HEK293 (cell line): ENCODE results near the gene ARPIN.

ENCODE experiments used
- CTCF ChIA-PET: fragments of 350-600 bp; formaldehyde crosslinking; extraction: SDS; loops from one replicate; lab custom pipeline; 2021; ENCODE audit warnings: antibody characterized with exemption; lab: Yijun Ruan, JAX
- POLR2A ChIA-PET: fragments of 300-600 bp; formaldehyde crosslinking; extraction: SDS; loops from one replicate; lab custom pipeline; 2020; ENCODE audit warnings: antibody characterized with exemption, inconsistent platforms; lab: Yijun Ruan, JAX
- H3K27ac ChIP-seq: fragments of 200-500 bp; sonication (Bioruptor generic); 2 replicates; pipeline ENCODE4 v1.5.1; 2014; ENCODE audit warnings: low read depth, low read length, control low read depth, inconsistent platforms; ENCODE audit errors: extremely low read depth
- H3K36me3 ChIP-seq, 2 experiments: fragments of 200-500 bp in 1 of 2; sonication (Bioruptor generic) in 1 of 2; 1 replicate in 1 of 2; 2 replicates in 1 of 2; pipeline ENCODE4 v1.5.1; 2014 to 2017; ENCODE audit warnings: inconsistent platforms in 2 of 2, low read length in 2 of 2; ENCODE audit not compliant: control insufficient read depth in 2 of 2, insufficient read depth in 1 of 2
- H3K4me1 ChIP-seq: fragments of 200-500 bp; sonication (Bioruptor generic); 2 replicates; pipeline ENCODE4 v1.5.1; 2014; ENCODE audit warnings: mild to moderate bottlenecking, low read length, inconsistent platforms; ENCODE audit not compliant: control insufficient read depth, insufficient read depth
- H3K4me3 ChIP-seq: 2 replicates; pipeline ENCODE4 v1.5.1; 2011; ENCODE audit warnings: low read depth, mild to moderate bottlenecking, control low read depth, low read length, moderate library complexity
- H3K9me3 ChIP-seq: fragments of 200-500 bp; sonication (Bioruptor generic); 2 replicates; pipeline ENCODE4 v1.5.1; 2014; ENCODE audit warnings: low read depth, low read length, inconsistent platforms; ENCODE audit not compliant: control insufficient read depth, insufficient read depth
- FEZF1 ChIP-seq: fragments of 450-650 bp; formaldehyde crosslinking; IDR thresholded peaks from 2 replicates; pipeline ENCODE4 v1.5.1; 2016; ENCODE audit warnings: missing biosample characterization, missing genetic modification characterization
- HOXA7 ChIP-seq: sonication (generic); formaldehyde crosslinking; IDR thresholded peaks from 2 replicates; pipeline ENCODE4 v1.8.1; 2022; ENCODE audit warnings: missing genetic modification reagents, borderline replicate concordance
- REPIN1 ChIP-seq: fragments of 450-650 bp; formaldehyde crosslinking; IDR thresholded peaks from 2 replicates; pipeline ENCODE4 v1.5.1; 2017; ENCODE audit warnings: missing biosample characterization, missing genetic modification characterization, low read depth
- SALL2 ChIP-seq: fragments of 450-650 bp; formaldehyde crosslinking; IDR thresholded peaks from 2 replicates; pipeline ENCODE4 v1.5.0; 2017; ENCODE audit warnings: missing biosample characterization, mild to moderate bottlenecking, missing genetic modification characterization, borderline replicate concordance
- WT1 ChIP-seq: fragments of 450-650 bp; formaldehyde crosslinking; IDR thresholded peaks from 2 replicates; pipeline ENCODE4 v1.5.1; 2016; ENCODE audit warnings: missing biosample characterization, missing genetic modification characterization
- ZBTB20 ChIP-seq: fragments of 450-650 bp; formaldehyde crosslinking; IDR thresholded peaks from 2 replicates; pipeline ENCODE4 v1.5.1; 2016; ENCODE audit warnings: missing biosample characterization, missing genetic modification characterization
- ZNF202 ChIP-seq: fragments of 450-650 bp; formaldehyde crosslinking; IDR thresholded peaks from 2 replicates; pipeline ENCODE4 v1.5.1; 2016; ENCODE audit warnings: missing biosample characterization, missing genetic modification characterization, borderline replicate concordance
- ZNF561 ChIP-seq: fragments of 450-650 bp; IDR thresholded peaks from 2 replicates; pipeline ENCODE4 v1.5.1; 2018; ENCODE audit warnings: missing biosample characterization, missing genetic modification characterization, borderline replicate concordance
- ZNF777 ChIP-seq: fragments of 450-650 bp; formaldehyde crosslinking; IDR thresholded peaks from 2 replicates; pipeline ENCODE4 v1.5.1; 2017; ENCODE audit warnings: missing biosample characterization, missing genetic modification characterization, borderline replicate concordance
- TF ChIP-seq, protein P1 (sequence below): fragments of 450-650 bp; formaldehyde crosslinking; IDR thresholded peaks from 2 replicates; pipeline ENCODE4 v1.5.1; 2016; ENCODE audit warnings: missing biosample characterization, missing genetic modification characterization, borderline replicate concordance
- TF ChIP-seq, protein P2 (sequence below): fragments of 450-650 bp; formaldehyde crosslinking; IDR thresholded peaks from 2 replicates; pipeline ENCODE4 v1.5.1; 2016; ENCODE audit warnings: missing biosample characterization, missing genetic modification characterization
- TF ChIP-seq, protein P3 (sequence below): fragments of 450-650 bp; formaldehyde crosslinking; IDR thresholded peaks from 2 replicates; pipeline ENCODE4 v1.5.1; 2016; ENCODE audit warnings: missing biosample characterization, missing genetic modification characterization, borderline replicate concordance
- TF ChIP-seq, protein P4 (sequence below): fragments of 450-650 bp; formaldehyde crosslinking; IDR thresholded peaks from 2 replicates; pipeline ENCODE4 v1.5.1; 2016; ENCODE audit warnings: missing biosample characterization, missing genetic modification characterization

The ARPIN gene

DNA sequence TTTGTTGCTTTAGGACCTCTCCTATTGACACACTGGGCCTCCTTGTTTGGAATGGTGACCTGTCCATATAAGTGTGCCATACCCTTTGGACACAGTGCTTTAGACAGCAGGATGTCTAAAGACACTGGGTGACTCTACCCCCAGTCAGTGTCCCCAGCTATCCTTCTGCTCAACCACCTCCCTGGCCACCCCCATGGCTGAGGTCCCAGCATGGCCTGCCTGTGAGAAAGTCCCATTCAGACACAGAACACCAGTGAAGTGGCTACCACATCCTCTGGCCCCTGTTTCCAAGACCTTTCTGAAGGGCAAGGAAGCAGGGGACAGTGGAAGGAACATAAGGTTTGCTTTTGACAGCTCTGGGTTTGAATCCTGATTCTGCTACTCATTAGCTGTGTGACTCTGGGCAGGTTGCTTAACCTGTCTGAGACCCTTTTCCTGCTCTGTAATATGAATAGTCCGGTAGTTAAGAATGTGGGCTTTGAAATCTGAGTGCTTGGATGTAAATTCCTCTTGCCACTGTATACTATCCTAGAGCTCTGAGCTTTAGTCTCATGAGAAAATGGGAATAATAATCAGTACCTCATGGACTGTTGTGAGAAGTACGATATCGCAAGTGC, 12.7 kb downstream of the ARPIN start (continued):
- TF ChIP-seq, protein P1, sequence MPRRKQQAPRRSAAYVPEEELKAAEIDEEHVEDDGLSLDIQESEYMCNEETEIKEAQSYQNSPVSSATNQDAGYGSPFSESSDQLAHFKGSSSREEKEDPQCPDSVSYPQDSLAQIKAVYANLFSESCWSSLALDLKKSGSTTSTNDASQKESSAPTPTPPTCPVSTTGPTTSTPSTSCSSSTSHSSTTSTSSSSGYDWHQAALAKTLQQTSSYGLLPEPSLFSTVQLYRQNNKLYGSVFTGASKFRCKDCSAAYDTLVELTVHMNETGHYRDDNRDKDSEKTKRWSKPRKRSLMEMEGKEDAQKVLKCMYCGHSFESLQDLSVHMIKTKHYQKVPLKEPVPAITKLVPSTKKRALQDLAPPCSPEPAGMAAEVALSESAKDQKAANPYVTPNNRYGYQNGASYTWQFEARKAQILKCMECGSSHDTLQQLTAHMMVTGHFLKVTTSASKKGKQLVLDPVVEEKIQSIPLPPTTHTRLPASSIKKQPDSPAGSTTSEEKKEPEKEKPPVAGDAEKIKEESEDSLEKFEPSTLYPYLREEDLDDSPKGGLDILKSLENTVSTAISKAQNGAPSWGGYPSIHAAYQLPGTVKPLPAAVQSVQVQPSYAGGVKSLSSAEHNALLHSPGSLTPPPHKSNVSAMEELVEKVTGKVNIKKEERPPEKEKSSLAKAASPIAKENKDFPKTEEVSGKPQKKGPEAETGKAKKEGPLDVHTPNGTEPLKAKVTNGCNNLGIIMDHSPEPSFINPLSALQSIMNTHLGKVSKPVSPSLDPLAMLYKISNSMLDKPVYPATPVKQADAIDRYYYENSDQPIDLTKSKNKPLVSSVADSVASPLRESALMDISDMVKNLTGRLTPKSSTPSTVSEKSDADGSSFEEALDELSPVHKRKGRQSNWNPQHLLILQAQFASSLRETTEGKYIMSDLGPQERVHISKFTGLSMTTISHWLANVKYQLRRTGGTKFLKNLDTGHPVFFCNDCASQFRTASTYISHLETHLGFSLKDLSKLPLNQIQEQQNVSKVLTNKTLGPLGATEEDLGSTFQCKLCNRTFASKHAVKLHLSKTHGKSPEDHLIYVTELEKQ (tag by site-specific recombination) = no peak

DNA sequence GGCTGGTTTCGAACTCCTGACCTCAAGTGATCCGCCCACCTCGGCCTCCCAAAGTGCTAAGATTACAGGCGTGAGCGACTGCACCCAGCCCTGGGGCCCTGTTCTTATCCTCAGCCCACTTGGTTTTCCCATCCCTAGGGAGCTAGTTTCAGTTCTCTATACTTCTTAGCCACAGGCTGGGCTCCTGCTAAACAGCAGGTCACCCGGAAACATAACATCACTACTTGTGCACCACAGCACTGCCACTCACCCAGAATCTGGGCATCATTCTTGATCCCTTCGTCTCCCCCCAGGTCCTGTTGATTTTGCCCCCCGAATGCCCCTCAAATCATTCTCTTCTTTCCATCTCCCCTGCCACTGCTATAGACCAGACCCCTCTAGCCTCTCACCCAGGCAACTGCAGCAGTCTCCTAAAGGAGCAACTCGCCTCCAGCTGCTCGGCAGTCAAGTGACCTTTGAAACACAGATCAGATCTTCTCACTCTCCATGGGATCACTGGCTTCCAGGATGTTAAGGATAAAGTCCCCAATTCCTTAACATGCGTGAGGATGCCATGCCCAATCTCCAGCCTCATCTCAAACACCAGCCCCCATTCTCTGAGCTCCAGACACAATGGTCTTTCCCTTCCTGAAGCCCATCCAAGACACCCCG, 13.3 kb downstream of the ARPIN start:
- Histone ChIP-seq H3K27ac (no peak overlapping the region), H3K9me3 (no peaks in the 10 kb centered on the region), H3K4me1 (no peaks in the 10 kb centered on the region), H3K4me3 (no peak overlapping the region), H3K36me3 (peaks cover 10 to 41% of the 10 kb centered on the region in 2 experiments)
- TF ChIP-seq, protein P2, sequence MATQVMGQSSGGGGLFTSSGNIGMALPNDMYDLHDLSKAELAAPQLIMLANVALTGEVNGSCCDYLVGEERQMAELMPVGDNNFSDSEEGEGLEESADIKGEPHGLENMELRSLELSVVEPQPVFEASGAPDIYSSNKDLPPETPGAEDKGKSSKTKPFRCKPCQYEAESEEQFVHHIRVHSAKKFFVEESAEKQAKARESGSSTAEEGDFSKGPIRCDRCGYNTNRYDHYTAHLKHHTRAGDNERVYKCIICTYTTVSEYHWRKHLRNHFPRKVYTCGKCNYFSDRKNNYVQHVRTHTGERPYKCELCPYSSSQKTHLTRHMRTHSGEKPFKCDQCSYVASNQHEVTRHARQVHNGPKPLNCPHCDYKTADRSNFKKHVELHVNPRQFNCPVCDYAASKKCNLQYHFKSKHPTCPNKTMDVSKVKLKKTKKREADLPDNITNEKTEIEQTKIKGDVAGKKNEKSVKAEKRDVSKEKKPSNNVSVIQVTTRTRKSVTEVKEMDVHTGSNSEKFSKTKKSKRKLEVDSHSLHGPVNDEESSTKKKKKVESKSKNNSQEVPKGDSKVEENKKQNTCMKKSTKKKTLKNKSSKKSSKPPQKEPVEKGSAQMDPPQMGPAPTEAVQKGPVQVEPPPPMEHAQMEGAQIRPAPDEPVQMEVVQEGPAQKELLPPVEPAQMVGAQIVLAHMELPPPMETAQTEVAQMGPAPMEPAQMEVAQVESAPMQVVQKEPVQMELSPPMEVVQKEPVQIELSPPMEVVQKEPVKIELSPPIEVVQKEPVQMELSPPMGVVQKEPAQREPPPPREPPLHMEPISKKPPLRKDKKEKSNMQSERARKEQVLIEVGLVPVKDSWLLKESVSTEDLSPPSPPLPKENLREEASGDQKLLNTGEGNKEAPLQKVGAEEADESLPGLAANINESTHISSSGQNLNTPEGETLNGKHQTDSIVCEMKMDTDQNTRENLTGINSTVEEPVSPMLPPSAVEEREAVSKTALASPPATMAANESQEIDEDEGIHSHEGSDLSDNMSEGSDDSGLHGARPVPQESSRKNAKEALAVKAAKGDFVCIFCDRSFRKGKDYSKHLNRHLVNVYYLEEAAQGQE (tag by site-specific recombination) = no peak
- peak; percentile 35; the same call in 1 of the 2 replicates for TF ChIP-seq FEZF1
- no peak for TF ChIP-seq ZNF777 (tag by site-specific recombination)
- TF ChIP-seq REPIN1 (tag by site-specific recombination) = no peak
- TF ChIP-seq ZNF202 = no peak
- no peak for TF ChIP-seq WT1
- no peak for TF ChIP-seq SALL2 (tag by site-specific recombination)
- TF ChIP-seq ZNF561 (tag by site-specific recombination) = no peak
- POLR2A ChIA-PET = interaction anchor here (0.7 to 1.1 kb wide), 2 partner anchors 184 to 239 kb away, joined by 4 to 10 read pairs; no protein-coding TSS in a partner anchor
- CTCF ChIA-PET = interaction anchor here (0.6 to 3.1 kb wide), 12 partner anchors 10 to 188 kb away, joined by 3 to 41 read pairs (median 4); no protein-coding TSS in a partner anchor

GRCh38 chr15:89898614-89899294, 14.0 kb downstream of the ARPIN start:
- H3K4me1 ChIP-seq = no peaks in the 10 kb centered on the region
- no peak overlapping the region for H3K4me3 ChIP-seq
- H3K9me3 ChIP-seq = no peaks in the 10 kb centered on the region
- ChIA-PET POLR2A (interaction anchor here (0.6 to 1.8 kb wide), 6 partner anchors 14 to 343 kb away, joined by 3 to 8 read pairs (median 3); partner anchors contain the start of gene ARPIN), CTCF (interaction anchor here (0.6 to 3.1 kb wide), 18 partner anchors 10 to 205 kb away, joined by 3 to 41 read pairs (median 4); partner anchors contain the start of gene ARPIN)
- H3K27ac ChIP-seq = no peak overlapping the region
- peaks cover 10 to 35% of the 10 kb centered on the region in 2 experiments for H3K36me3 ChIP-seq
- no peak for TF ChIP-seq HOXA7 (CRISPR knock-in tag)
- TF ChIP-seq, protein P3, sequence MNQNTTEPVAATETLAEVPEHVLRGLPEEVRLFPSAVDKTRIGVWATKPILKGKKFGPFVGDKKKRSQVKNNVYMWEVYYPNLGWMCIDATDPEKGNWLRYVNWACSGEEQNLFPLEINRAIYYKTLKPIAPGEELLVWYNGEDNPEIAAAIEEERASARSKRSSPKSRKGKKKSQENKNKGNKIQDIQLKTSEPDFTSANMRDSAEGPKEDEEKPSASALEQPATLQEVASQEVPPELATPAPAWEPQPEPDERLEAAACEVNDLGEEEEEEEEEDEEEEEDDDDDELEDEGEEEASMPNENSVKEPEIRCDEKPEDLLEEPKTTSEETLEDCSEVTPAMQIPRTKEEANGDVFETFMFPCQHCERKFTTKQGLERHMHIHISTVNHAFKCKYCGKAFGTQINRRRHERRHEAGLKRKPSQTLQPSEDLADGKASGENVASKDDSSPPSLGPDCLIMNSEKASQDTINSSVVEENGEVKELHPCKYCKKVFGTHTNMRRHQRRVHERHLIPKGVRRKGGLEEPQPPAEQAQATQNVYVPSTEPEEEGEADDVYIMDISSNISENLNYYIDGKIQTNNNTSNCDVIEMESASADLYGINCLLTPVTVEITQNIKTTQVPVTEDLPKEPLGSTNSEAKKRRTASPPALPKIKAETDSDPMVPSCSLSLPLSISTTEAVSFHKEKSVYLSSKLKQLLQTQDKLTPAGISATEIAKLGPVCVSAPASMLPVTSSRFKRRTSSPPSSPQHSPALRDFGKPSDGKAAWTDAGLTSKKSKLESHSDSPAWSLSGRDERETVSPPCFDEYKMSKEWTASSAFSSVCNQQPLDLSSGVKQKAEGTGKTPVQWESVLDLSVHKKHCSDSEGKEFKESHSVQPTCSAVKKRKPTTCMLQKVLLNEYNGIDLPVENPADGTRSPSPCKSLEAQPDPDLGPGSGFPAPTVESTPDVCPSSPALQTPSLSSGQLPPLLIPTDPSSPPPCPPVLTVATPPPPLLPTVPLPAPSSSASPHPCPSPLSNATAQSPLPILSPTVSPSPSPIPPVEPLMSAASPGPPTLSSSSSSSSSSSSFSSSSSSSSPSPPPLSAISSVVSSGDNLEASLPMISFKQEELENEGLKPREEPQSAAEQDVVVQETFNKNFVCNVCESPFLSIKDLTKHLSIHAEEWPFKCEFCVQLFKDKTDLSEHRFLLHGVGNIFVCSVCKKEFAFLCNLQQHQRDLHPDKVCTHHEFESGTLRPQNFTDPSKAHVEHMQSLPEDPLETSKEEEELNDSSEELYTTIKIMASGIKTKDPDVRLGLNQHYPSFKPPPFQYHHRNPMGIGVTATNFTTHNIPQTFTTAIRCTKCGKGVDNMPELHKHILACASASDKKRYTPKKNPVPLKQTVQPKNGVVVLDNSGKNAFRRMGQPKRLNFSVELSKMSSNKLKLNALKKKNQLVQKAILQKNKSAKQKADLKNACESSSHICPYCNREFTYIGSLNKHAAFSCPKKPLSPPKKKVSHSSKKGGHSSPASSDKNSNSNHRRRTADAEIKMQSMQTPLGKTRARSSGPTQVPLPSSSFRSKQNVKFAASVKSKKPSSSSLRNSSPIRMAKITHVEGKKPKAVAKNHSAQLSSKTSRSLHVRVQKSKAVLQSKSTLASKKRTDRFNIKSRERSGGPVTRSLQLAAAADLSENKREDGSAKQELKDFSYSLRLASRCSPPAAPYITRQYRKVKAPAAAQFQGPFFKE = no peak
- TF ChIP-seq, protein P4, sequence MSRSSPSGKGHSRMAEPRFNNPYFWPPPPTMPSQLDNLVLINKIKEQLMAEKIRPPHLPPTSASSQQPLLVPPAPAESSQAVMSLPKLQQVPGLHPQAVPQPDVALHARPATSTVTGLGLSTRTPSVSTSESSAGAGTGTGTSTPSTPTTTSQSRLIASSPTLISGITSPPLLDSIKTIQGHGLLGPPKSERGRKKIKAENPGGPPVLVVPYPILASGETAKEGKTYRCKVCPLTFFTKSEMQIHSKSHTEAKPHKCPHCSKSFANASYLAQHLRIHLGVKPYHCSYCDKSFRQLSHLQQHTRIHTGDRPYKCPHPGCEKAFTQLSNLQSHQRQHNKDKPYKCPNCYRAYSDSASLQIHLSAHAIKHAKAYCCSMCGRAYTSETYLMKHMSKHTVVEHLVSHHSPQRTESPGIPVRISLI (tag by site-specific recombination) = no peak
- TF ChIP-seq ZBTB20 (tag by site-specific recombination) = no peak
